ENCODE results near the gene PPP1R14D. TPM values are rescaled to one million over a fixed set of nuclear protein-coding genes. Genes with fewer than 3 reads are reported as not detected.

The PPP1R14D gene
- total RNA-seq, 4 donors from 2014 or later: not detected

DNA sequence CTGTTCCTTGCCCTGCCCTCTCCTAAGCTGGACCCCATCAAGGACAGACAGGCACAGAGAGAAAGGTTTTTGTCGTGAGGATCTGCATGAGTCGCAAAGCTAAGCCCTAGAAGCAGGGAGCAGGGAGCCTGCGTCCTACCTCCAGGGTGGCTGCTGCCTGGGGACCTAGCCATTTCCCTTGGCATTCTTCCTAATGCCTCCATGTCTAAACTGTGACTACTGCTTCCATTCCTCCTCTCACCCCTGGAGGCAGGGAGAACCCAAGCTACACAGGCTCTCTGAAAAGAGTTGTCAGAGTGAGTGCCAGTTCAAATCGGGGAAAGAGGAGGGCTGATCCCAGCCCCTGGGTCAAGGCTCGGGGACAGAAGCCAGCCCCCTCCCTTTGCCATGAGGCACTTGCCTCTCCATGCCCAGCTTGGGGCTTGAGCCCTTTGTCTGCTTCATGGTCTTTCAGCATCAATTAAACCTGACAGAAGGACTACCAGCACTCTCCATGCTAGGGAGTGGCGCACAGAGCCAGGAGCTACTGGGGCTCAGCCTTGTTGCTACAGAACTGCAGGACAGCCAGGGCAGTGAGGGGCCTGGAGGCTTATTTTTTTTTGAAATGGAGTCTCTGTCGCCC is 62.2 kb downstream of the PPP1R14D start:
- Histone ChIP-seq H3K27ac (no peak overlapping the region), H3K9me3 (no peaks in the 10 kb centered on the region), H3K36me3 (peaks cover 0 to 3% of the 10 kb centered on the region in 2 donors), H3K4me3 (replicated peaks in 1 of 3) (no peak overlapping the region), H3K27me3 (no peaks in the 10 kb centered on the region), H3K4me1 (peaks cover 18 to 50% of the 10 kb centered on the region in 2 donors)
- DNase-seq: no peak
- intact Hi-C loops (cut with DNase I): loop anchor here (10.0 kb wide), 1 partner anchor 128 kb away; the partner anchor contains the start of gene VPS18
- 81 to 87% methylated on average over 5 to 7 of the region's 7 CpGs for WGBS, 2 donors
- TF ChIP-seq, protein P1, sequence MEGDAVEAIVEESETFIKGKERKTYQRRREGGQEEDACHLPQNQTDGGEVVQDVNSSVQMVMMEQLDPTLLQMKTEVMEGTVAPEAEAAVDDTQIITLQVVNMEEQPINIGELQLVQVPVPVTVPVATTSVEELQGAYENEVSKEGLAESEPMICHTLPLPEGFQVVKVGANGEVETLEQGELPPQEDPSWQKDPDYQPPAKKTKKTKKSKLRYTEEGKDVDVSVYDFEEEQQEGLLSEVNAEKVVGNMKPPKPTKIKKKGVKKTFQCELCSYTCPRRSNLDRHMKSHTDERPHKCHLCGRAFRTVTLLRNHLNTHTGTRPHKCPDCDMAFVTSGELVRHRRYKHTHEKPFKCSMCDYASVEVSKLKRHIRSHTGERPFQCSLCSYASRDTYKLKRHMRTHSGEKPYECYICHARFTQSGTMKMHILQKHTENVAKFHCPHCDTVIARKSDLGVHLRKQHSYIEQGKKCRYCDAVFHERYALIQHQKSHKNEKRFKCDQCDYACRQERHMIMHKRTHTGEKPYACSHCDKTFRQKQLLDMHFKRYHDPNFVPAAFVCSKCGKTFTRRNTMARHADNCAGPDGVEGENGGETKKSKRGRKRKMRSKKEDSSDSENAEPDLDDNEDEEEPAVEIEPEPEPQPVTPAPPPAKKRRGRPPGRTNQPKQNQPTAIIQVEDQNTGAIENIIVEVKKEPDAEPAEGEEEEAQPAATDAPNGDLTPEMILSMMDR (IDR thresholded peaks at IDR 0.05): no peak
- TF ChIP-seq POLR2A (IDR thresholded peaks at IDR 0.05): no peak

Small RNAs within 50 kb of the gene (small RNA-seq; reads per million reads assigned to genes)
- not detected for gene AC025166.1

Other genes starting within 250 kb of the PPP1R14D start
- 1 to 10 TPM in 2 of 4 donors, under 1 TPM in 2; 0.78 to 3.8 (median 0.93) TPM for gene KNL1, start 234.5 kb downstream of the PPP1R14D start, total RNA-seq
- 1 to 10 TPM in 1 of 4 donors, under 1 TPM in 1, not detected in 2; 0.40 to 1.4 TPM for gene RAD51, start 133.5 kb downstream of the PPP1R14D start, total RNA-seq
- 10 to 100 TPM; 29.2 to 39.8 (median 31.7) TPM for gene RMDN3, start 73.5 kb downstream of the PPP1R14D start, total RNA-seq
- 10 to 100 TPM; 17.1 to 73.4 (median 34.7) TPM for gene GCHFR, start 64.6 kb downstream of the PPP1R14D start, total RNA-seq
- under 1 TPM in 3 of 4 donors, not detected in 1; 0.13 to 0.79 (median 0.22) TPM for gene C15orf62, start 58.7 kb downstream of the PPP1R14D start, total RNA-seq
- 10 to 100 TPM; 21.7 to 37.8 (median 22.3) TPM for gene ZFYVE19, start 21.6 kb downstream of the PPP1R14D start, total RNA-seq
- gene DNAJC17, start 21.2 kb downstream of the PPP1R14D start, total RNA-seq: 10 to 100 TPM; 21.6 to 51.9 (median 45.8) TPM
- 100 to 1,000 TPM in 2 of 4 donors, 10 to 100 TPM in 2; 84.3 to 143 (median 113) TPM for gene SPINT1, start 15.3 kb upstream of the PPP1R14D start, total RNA-seq
- under 1 TPM in 1 of 4 donors, not detected in 3; 0.29 TPM for gene RHOV, start 45.5 kb upstream of the PPP1R14D start, total RNA-seq
- 10 to 100 TPM; 29.2 to 43.6 (median 37.2) TPM for gene VPS18, start 65.7 kb upstream of the PPP1R14D start, total RNA-seq
- gene DLL4, start 100.6 kb upstream of the PPP1R14D start, total RNA-seq: 10 to 100 TPM in 3 of 4 donors, 1 to 10 TPM in 1; 6.8 to 27.1 (median 10.8) TPM
- 1 to 10 TPM; 1.1 to 3.1 (median 1.8) TPM for gene CHAC1, start 124.8 kb upstream of the PPP1R14D start, total RNA-seq

Data from thyroid gland (tissue), 4 donors.